Neutrophil (primary cell): ENCODE data around the gene TMEM161A.
"Not testable (repeated sequence)": the region's sequence is repeated elsewhere in the genome, so short reads cannot be mapped to it uniquely, and the experiment has no call there.

Experiments used
- H3K27ac ChIP-seq: fragments of 200-600 bp; sonication (generic); 2 replicates; pipeline ENCODE4 v1.5.1; 2016; ENCODE audit warnings: mild to moderate bottlenecking, moderate library complexity
- H3K27me3 ChIP-seq: fragments of 200-600 bp; sonication (generic); 2 replicates; pipeline ENCODE4 v1.6.0; 2016; ENCODE audit warnings: mild to moderate bottlenecking
- H3K36me3 ChIP-seq: fragments of 200-600 bp; sonication (generic); 2 replicates; pipeline ENCODE4 v1.5.1; 2017
- H3K4me1 ChIP-seq, 2 experiments: fragments of 200-600 bp in 1 of 2; sonication (generic) in 1 of 2; 1 replicate in 1 of 2; 2 replicates in 1 of 2; pipeline versions ENCODE4 v1.5.1 to v1.6.1; 2013 to 2016; ENCODE audit warnings: low read depth in 1 of 2, low read length in 1 of 2, mild to moderate bottlenecking in 1 of 2, moderate library complexity in 1 of 2; ENCODE audit not compliant: control insufficient read depth in 1 of 2, insufficient read depth in 1 of 2
- H3K4me3 ChIP-seq, 2 experiments: fragments of 200-600 bp in 1 of 2; sonication (generic) in 1 of 2; 1 replicate in 1 of 2; 2 replicates in 1 of 2; pipeline ENCODE4 v1.5.1; 2013 to 2016; ENCODE audit warnings: low read depth in 1 of 2, low read length in 1 of 2, mild to moderate bottlenecking in 1 of 2, moderate library complexity in 1 of 2
- H3K9me3 ChIP-seq: fragments of 200-600 bp; sonication (generic); 2 replicates; pipeline ENCODE4 v1.5.1; 2016
- TF ChIP-seq, protein P1 (sequence below): fragments of 200-600 bp; sonication (generic); IDR thresholded peaks from 2 replicates; pipeline ENCODE4 v1.5.1; 2016; ENCODE audit warnings: antibody characterized with exemption

Gene TMEM161A

DNA sequence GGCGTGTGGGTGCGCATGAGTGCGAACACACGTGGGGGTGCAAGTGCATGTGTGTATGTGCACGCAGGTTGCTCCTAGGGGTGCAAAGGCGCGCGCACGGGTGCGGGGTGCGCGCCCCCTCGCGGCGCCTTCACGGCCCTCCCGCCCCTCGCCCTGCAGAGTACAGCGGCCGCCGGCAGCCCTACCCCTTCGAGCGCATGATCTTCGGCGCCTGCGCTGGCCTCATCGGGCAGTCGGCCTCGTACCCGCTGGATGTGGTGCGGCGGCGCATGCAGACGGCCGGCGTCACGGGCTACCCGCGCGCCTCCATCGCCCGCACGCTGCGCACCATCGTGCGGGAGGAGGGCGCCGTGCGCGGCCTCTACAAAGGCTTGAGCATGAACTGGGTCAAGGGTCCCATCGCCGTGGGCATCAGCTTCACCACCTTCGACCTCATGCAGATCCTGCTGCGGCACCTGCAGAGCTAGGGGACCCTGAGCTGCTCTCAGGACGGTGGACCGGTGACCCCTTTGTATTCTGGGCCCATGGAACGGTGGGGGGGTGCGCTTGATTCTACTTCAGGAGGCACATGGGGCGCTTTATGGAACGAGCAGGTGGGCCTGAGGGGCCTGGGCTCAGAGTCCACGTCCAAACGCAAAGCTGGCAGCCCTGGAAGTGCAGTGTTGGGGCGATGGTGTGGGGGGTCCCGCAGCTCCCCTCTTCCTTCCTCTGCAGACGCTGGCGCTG lies 27.7 kb downstream of the TMEM161A start:
- peaks cover 0 to 5% of the 10 kb centered on the region in 2 experiments for H3K4me1 ChIP-seq
- no peaks in the 10 kb centered on the region for H3K36me3 ChIP-seq
- H3K4me3 ChIP-seq = no peak overlapping the region
- peaks cover 10% of the 10 kb centered on the region for H3K27me3 ChIP-seq
- H3K27ac ChIP-seq = no peak overlapping the region
- H3K9me3 ChIP-seq = no peaks in the 10 kb centered on the region
- TF ChIP-seq, protein P1, sequence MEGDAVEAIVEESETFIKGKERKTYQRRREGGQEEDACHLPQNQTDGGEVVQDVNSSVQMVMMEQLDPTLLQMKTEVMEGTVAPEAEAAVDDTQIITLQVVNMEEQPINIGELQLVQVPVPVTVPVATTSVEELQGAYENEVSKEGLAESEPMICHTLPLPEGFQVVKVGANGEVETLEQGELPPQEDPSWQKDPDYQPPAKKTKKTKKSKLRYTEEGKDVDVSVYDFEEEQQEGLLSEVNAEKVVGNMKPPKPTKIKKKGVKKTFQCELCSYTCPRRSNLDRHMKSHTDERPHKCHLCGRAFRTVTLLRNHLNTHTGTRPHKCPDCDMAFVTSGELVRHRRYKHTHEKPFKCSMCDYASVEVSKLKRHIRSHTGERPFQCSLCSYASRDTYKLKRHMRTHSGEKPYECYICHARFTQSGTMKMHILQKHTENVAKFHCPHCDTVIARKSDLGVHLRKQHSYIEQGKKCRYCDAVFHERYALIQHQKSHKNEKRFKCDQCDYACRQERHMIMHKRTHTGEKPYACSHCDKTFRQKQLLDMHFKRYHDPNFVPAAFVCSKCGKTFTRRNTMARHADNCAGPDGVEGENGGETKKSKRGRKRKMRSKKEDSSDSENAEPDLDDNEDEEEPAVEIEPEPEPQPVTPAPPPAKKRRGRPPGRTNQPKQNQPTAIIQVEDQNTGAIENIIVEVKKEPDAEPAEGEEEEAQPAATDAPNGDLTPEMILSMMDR = no peak

DNA sequence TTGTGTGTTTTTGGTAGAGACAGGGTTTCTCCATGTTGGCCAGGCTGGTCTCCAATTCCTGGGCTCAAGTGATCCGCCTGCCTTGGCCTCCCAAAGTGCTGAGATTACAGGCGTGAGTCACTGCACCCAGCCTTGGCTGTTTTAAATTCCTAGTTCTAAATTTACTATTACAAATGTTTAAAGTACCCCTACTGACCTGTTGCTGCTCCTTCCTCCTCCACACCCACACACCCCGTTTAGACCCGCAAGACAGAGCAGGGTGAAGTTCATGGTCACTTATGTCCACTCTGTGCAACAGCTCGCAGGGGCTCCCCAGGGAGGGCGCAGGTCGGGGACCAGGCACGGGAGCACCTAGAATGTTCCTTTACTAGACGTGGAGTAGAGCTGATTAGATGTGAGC lies 28.7 kb downstream of the TMEM161A start:
- Histone ChIP-seq H3K27ac (no peak overlapping the region), H3K4me3 (no peak overlapping the region), H3K4me1 (peaks cover 0 to 5% of the 10 kb centered on the region in 2 experiments), H3K9me3 (no peaks in the 10 kb centered on the region), H3K27me3 (peaks cover 10% of the 10 kb centered on the region), H3K36me3 (no peaks in the 10 kb centered on the region)
- TF ChIP-seq, protein P1 = no peak

DNA sequence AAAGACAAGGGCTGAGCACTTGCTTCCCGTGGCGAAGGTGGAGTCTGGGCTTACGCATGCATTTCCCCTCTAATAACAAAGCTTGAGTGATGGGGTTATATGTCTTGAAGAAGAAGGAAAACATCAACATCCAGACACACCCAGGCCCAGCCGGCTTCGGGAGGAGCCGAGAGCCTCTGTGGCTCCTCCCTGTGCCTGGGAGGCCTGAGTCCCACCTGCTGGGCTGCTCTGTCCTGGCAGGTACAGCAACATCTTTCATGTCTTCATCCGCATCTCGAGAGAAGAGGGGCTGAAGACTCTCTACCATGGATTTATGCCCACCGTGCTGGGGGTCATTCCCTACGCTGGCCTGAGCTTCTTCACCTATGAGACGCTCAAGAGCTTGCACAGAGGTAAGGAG lies 30.6 kb downstream of the TMEM161A start:
- TF ChIP-seq, protein P1 = no peak
- Histone ChIP-seq H3K9me3 (no peaks in the 10 kb centered on the region), H3K27me3 (peaks cover 10% of the 10 kb centered on the region), H3K4me1 (peaks cover 0 to 5% of the 10 kb centered on the region in 2 experiments), H3K27ac (no peak overlapping the region), H3K4me3 (no peak overlapping the region), H3K36me3 (no peaks in the 10 kb centered on the region)

DNA sequence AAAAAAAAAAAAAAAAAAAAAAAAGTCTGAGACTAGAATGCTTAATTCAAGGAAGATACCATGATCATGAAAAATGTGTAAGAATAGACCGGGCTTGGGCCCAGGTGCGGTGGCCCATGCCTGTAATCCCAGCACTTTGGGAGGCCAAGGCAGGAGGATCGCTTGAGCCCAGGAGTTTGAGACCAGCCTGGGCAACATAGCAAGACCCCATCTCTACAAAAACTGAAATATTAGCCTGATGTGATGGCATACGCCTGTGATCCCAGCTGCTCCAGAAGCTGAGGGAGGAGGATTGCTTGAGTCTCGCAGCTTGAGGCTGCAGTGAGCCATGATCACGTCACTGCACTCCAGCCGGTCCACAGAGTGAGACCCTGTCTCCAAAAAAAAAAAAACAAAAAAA lies 31.3 kb downstream of the TMEM161A start:
- not testable (repeated sequence) for H3K4me3 ChIP-seq, H3K36me3 ChIP-seq, H3K9me3 ChIP-seq, H3K4me1 ChIP-seq, H3K27ac ChIP-seq
- peaks cover 10% of the 10 kb centered on the region for H3K27me3 ChIP-seq

DNA sequence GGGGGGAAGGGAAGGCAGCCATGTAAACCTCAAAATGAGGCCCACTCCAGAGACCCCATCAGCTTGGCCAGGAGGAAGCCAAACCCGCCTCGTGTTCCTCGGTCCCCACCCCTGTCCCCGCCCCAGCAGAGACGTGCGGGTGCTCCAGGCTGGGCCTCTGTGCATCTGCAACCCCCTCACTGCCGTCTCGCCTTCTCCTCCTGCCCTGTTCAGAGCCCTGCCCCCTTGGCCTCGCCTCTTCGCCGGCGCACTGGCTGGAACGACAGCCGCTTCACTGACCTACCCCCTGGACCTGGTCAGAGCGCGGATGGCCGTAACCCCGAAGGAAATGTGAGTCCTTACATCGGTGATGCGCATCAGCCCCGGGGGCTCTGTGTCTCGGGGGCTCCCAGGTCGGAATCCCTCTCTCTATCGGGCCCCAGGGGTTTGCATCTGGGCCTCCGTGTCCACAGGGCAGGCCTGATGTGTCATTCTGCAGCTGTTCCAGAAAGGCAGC lies 32.2 kb downstream of the TMEM161A start:
- Histone ChIP-seq H3K27me3 (peaks cover 10% of the 10 kb centered on the region), H3K9me3 (no peaks in the 10 kb centered on the region), H3K27ac (no peak overlapping the region), H3K4me1 (peaks cover 0 to 5% of the 10 kb centered on the region in 2 experiments), H3K36me3 (peaks cover under 1% of the 10 kb centered on the region), H3K4me3 (no peak overlapping the region)
- TF ChIP-seq, protein P1 = no peak

DNA sequence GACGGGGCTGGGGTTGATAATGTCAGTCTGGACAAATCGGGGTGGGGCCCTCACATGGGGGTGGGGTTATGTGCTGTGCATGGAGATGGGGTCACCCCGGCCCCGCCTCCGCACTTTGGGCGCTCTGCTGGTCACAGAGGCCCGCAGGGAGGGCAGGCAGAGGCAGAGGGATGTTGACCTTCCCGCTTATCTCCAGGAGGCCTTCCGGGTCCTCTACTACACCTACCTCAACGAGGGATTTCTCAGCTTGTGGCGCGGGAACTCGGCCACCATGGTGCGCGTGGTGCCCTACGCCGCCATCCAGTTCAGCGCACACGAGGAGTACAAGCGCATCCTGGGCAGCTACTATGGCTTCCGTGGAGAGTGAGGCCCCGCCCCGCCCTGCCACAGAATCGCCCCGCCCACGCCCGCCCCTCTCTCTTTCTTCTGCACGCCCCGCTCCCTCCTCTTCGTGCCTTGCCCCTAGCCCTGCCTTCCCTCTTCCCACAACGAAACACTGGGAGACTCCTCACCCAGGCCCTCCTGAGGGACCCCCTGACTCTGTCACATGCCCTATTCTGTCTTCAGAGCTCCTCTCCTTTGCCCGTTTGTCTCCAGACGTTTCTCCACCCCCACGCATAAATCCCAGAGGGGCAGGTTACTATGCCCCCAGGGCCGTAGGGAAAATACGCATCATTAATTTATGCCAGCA lies 32.8 kb downstream of the TMEM161A start:
- no peak overlapping the region for H3K27ac ChIP-seq
- TF ChIP-seq, protein P1 = no peak
- no peak overlapping the region for H3K4me3 ChIP-seq

More for the DNA sequence above, 32.8 kb downstream of the TMEM161A start:
- Histone ChIP-seq H3K9me3 (no peaks in the 10 kb centered on the region), H3K4me1 (peaks cover 0 to 1% of the 10 kb centered on the region in 2 experiments), H3K36me3 (peaks cover 6% of the 10 kb centered on the region), H3K27me3 (peaks cover 6% of the 10 kb centered on the region)
